IMR-90 (cell line): ENCODE measurements around the gene TRIM46. TPM values are rescaled to one million over a fixed set of nuclear protein-coding genes. Genes with fewer than 3 reads are reported as not detected.

Experiments
- ATAC-seq: fragments of 200-7000 bp; cut with Tn5 transposase; 2 replicates; pipeline ENCODE4 v1.9.1; 2020; ENCODE audit warnings: low read depth, mild to moderate bottlenecking, moderate library complexity
- BruUV-seq: library from RNA; stranded (reverse); fragments of 400-500 nt; replicated peaks from 2 replicates; lab custom pipeline; 2021; lab: Mats Ljungman, UMichigan
- CTCF ChIA-PET: fragments of 300-600 bp; formaldehyde crosslinking; extraction: SDS; loops from one replicate; lab custom pipeline; 2021; ENCODE audit warnings: antibody characterized with exemption; lab: Yijun Ruan, JAX
- POLR2A ChIA-PET: fragments of 300-600 bp; sonication (Branson Sonifier 250); formaldehyde crosslinking; loops from one replicate; lab custom pipeline; 2022; ENCODE audit warnings: antibody characterized with exemption; ENCODE audit not compliant: unreplicated experiment; lab: Charles Lee
- DNase-seq: peaks from one replicate; pipeline ENCODE4 v3.0.0; 2013
- H2AFZ ChIP-seq: replicated peaks from 2 replicates; pipeline ENCODE3; 2013; ENCODE audit warnings: low read length, mild to moderate bottlenecking; ENCODE audit not compliant: poor library complexity
- H2AK5ac ChIP-seq: 2 replicates; pipeline ENCODE4 v1.6.1; 2013; ENCODE audit warnings: low read depth, low read length, inconsistent platforms
- H2AK9ac ChIP-seq: replicated peaks from 2 replicates; pipeline ENCODE3; 2013; ENCODE audit warnings: mild to moderate bottlenecking, low read depth, low read length, moderate library complexity; ENCODE audit not compliant: poor library complexity
- H2BK120ac ChIP-seq: 2 replicates; pipeline ENCODE4 v1.6.1; 2013; ENCODE audit warnings: low read depth, low read length, inconsistent platforms
- H2BK15ac ChIP-seq: 3 replicates; pipeline ENCODE4 v1.6.1; 2013; ENCODE audit warnings: low read depth, low read length, inconsistent platforms
- H2BK20ac ChIP-seq: 2 replicates; pipeline ENCODE4 v1.6.1; 2013; ENCODE audit warnings: low read depth, mild to moderate bottlenecking, inconsistent platforms, low read length, moderate library complexity
- H2BK5ac ChIP-seq: 2 replicates; pipeline ENCODE4 v1.6.1; 2013; ENCODE audit warnings: mild to moderate bottlenecking, low read depth, low read length, inconsistent platforms; ENCODE audit not compliant: poor library complexity, severe bottlenecking
- H3K14ac ChIP-seq: replicated peaks from 2 replicates; pipeline ENCODE4 v1.6.1; 2013; ENCODE audit warnings: low read depth, low read length, inconsistent platforms
- H3K18ac ChIP-seq: 2 replicates; pipeline ENCODE4 v1.6.1; 2013; ENCODE audit warnings: low read depth, low read length, control low read depth
- H3K23ac ChIP-seq: 2 replicates; pipeline ENCODE4 v1.6.1; 2013; ENCODE audit warnings: low read depth, low read length, inconsistent platforms
- H3K27ac ChIP-seq: 2 replicates; pipeline ENCODE4 v1.5.1; 2013; ENCODE audit warnings: mild to moderate bottlenecking, control low read depth, low read length; ENCODE audit not compliant: insufficient read depth
- H3K27me3 ChIP-seq: 2 replicates; pipeline ENCODE4 v1.6.1; 2013; ENCODE audit warnings: low read length; ENCODE audit not compliant: control insufficient read depth, insufficient read depth
- H3K36me3 ChIP-seq: 2 replicates; pipeline ENCODE4 v1.6.1; 2013; ENCODE audit warnings: low read length, mixed read lengths; ENCODE audit not compliant: control insufficient read depth, insufficient read depth
- H3K4ac ChIP-seq: 2 replicates; pipeline ENCODE4 v1.6.1; 2013; ENCODE audit warnings: low read depth, low read length, inconsistent platforms
- H3K4me1 ChIP-seq: 2 replicates; pipeline ENCODE4 v1.6.1; 2013; ENCODE audit warnings: low read length, mixed read lengths; ENCODE audit not compliant: control insufficient read depth, insufficient read depth
- H3K4me2 ChIP-seq: 2 replicates; pipeline ENCODE4 v1.6.1; 2013; ENCODE audit warnings: low read depth, mild to moderate bottlenecking, control low read depth, low read length, moderate library complexity
- H3K4me3 ChIP-seq: 2 replicates; pipeline ENCODE4 v1.5.1; 2013; ENCODE audit warnings: low read depth, mild to moderate bottlenecking, control low read depth, low read length, moderate library complexity; ENCODE audit not compliant: insufficient read depth
- H3K56ac ChIP-seq: 2 replicates; pipeline ENCODE4 v1.6.1; 2013; ENCODE audit warnings: low read length, inconsistent platforms; ENCODE audit not compliant: insufficient read depth; ENCODE audit errors: extremely low read depth
- H3K79me1 ChIP-seq, 2 experiments: 2 replicates each; pipeline ENCODE4 v1.6.1; 2013; ENCODE audit warnings: low read length in 2 of 2, inconsistent platforms in 1 of 2, low read depth in 1 of 2
- H3K9ac ChIP-seq: 2 replicates; pipeline ENCODE4 v1.6.1; 2013; ENCODE audit warnings: low read depth, low read length, control low read depth
- H3K9me1 ChIP-seq: 2 replicates; pipeline ENCODE4 v1.6.1; 2013; ENCODE audit warnings: low read length, inconsistent platforms; ENCODE audit not compliant: insufficient read depth
- H3K9me3 ChIP-seq: 2 replicates; pipeline ENCODE4 v1.6.1; 2013; ENCODE audit warnings: low read length; ENCODE audit not compliant: control insufficient read depth, insufficient read depth
- H4K20me1 ChIP-seq: 2 replicates; pipeline ENCODE4 v1.6.1; 2013; ENCODE audit warnings: low read length, inconsistent platforms; ENCODE audit not compliant: insufficient read depth
- H4K5ac ChIP-seq: 2 replicates; pipeline ENCODE4 v1.6.1; 2013; ENCODE audit warnings: mild to moderate bottlenecking, low read depth, low read length, control low read depth
- H4K8ac ChIP-seq, 2 experiments: 2 replicates each; pipeline ENCODE4 v1.6.1; 2013; ENCODE audit warnings: low read depth in 2 of 2, low read length in 2 of 2, control low read depth in 1 of 2, inconsistent platforms in 1 of 2
- H4K91ac ChIP-seq: 2 replicates; pipeline ENCODE4 v1.6.1; 2013; ENCODE audit warnings: low read depth, low read length, inconsistent platforms; ENCODE audit not compliant: insufficient read depth
- BHLHE40 ChIP-seq: fragments of 150-350 bp; IDR thresholded peaks from 2 replicates; pipeline ENCODE4 v1.6.1; 2016; ENCODE audit warnings: mild to moderate bottlenecking, low read depth, low read length
- CEBPB ChIP-seq: IDR thresholded peaks from 2 replicates; pipeline ENCODE4 v1.6.1; 2012; ENCODE audit warnings: low read depth, low read length, improper control_type of control experiment
- CHD1 ChIP-seq: IDR thresholded peaks from 2 replicates; pipeline ENCODE4 v1.6.1; 2012; ENCODE audit warnings: low read depth, low read length, improper control_type of control experiment
- FOS ChIP-seq: fragments of 150-350 bp; IDR thresholded peaks from 2 replicates; pipeline ENCODE4 v1.6.1; 2016; ENCODE audit warnings: low read depth, low read length
- MAFK ChIP-seq: IDR thresholded peaks from 2 replicates; pipeline ENCODE4 v1.6.1; 2012; ENCODE audit warnings: low read depth, low read length, improper control_type of control experiment
- MAZ ChIP-seq: IDR thresholded peaks from 2 replicates; pipeline ENCODE4 v1.6.1; 2012; ENCODE audit warnings: low read depth, mild to moderate bottlenecking, low read length, improper control_type of control experiment, moderate library complexity, borderline replicate concordance
- MXI1 ChIP-seq: IDR thresholded peaks from 2 replicates; pipeline ENCODE4 v1.6.1; 2012; ENCODE audit warnings: low read depth, mild to moderate bottlenecking, low read length, moderate library complexity, borderline replicate concordance
- NFE2L2 ChIP-seq: fragments of 150-350 bp; IDR thresholded peaks from 2 replicates; pipeline ENCODE4 v1.6.1; 2016; ENCODE audit warnings: low read depth, mild to moderate bottlenecking, low read length
- POLR2A ChIP-seq: IDR thresholded peaks from 2 replicates; pipeline ENCODE4 v1.6.1; 2012; ENCODE audit warnings: mild to moderate bottlenecking, low read depth, low read length
- RAD21 ChIP-seq: IDR thresholded peaks from 2 replicates; pipeline ENCODE4 v1.6.1; 2012; ENCODE audit warnings: low read length, improper control_type of control experiment
- RCOR1 ChIP-seq: IDR thresholded peaks from 2 replicates; pipeline ENCODE4 v1.6.1; 2012; ENCODE audit warnings: mild to moderate bottlenecking, low read length, improper control_type of control experiment; ENCODE audit not compliant: insufficient replicate concordance
- RFX5 ChIP-seq: IDR thresholded peaks from 2 replicates; pipeline ENCODE4 v1.8.0; 2012; ENCODE audit warnings: low read depth, mild to moderate bottlenecking, low read length, moderate library complexity
- SMC3 ChIP-seq: fragments of 150-350 bp; IDR thresholded peaks from 2 replicates; pipeline ENCODE4 v1.6.1; 2016; ENCODE audit warnings: low read depth, mild to moderate bottlenecking, antibody characterized with exemption, low read length, moderate library complexity
- WGBS, 2 experiments: methylation state at CpG; one replicate each; pipeline versions ENCODE4 v1.1.5 to v1.1.7; 2013; ENCODE audit warnings: missing lambda C conversion rate in 2 of 2; ENCODE audit not compliant: insufficient read length in 1 of 2; ENCODE audit errors: extremely low coverage in 2 of 2; 5-methylcytosine and 5-hydroxymethylcytosine counted together
- dilution Hi-C: fragments of 300-500 bp; cut with HindIII; formaldehyde crosslinking; loops from one replicate; pipeline ENCODE4 v1.14.3; 2018; ENCODE audit warnings: low sequenced_read_pairs; ENCODE audit not compliant: unreplicated experiment
- in situ Hi-C: fragments of 300-500 bp; cut with MboI; formaldehyde crosslinking; loops from 3 replicates; pipeline ENCODE4 v1.14.3; 2019; ENCODE audit warnings: low sequenced_read_pairs, inconsistent platforms, mixed read lengths
- intact Hi-C: fragments of 100-400 bp; cut with micrococcal nuclease; formaldehyde crosslinking; loops from 2 replicates; pipeline ENCODE4 v1.10.0; 2022
- polyA plus RNA-seq, 3 experiments: library from polyadenylated mRNA; depleted of rRNA; stranded (reverse); fragments of >200 nt; gene quantifications; 2 replicates each; pipeline ENCODE4 v1.2.3, GENCODE V29; 2012; ENCODE audit warnings: low replicate concordance in 1 of 3
- total RNA-seq: library from RNA; depleted of rRNA; stranded (reverse); fragments of >200 nt; gene quantifications from 2 replicates; pipeline ENCODE4 v1.2.3, GENCODE V29; 2012
- TF ChIP-seq, protein P1 (sequence below): fragments of 150-350 bp; IDR thresholded peaks from 2 replicates; pipeline ENCODE4 v1.6.1; 2016; ENCODE audit warnings: low read depth, mild to moderate bottlenecking, low read length, moderate library complexity, borderline replicate concordance
- TF ChIP-seq, protein P2 (sequence below): fragments of 150-350 bp; IDR thresholded peaks from 2 replicates; pipeline ENCODE4 v1.6.1; 2017; ENCODE audit warnings: mild to moderate bottlenecking, antibody characterized with exemption, low read length, low read depth
- TF ChIP-seq, protein P3 (sequence below): conservative IDR thresholded peaks from 2 replicates; pipeline ENCODE4 v1.5.1; 2012; ENCODE audit warnings: mild to moderate bottlenecking, low read depth, low read length, improper control_type of control experiment

TRIM46 gene
- total and polyA plus RNA-seq, 2 of the 4 experiments (the other 2 are of a cell fraction), result 2.3 to 6.2 TPM

DNA sequence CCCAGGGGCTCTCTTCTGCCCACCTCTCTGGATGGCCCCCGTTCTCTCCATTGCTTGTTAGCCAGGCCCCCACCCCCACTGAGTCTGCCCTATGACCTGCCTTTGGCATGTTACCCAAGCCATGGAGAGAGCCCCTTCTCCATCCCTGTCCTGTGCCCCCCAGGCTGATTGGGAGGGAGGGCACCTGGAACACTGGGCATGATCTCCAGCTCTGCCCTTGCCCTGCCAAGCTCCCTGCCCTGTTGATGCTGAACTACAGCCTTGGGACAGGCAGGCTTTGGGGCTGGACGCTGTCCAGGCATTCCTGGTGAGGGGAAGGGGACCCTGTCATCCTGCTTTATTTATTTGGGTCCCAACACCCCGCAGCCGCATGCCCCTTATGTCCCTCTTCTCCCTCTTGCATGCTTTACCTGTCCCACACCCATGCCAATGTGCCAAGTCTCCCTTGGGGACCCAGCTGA is 10.7 kb downstream of the TRIM46 start:
- Histone ChIP-seq H3K9me1 (no peaks in the 10 kb centered on the region), H4K91ac (no peak overlapping the region), H2AK9ac (no peak overlapping the region), H4K20me1 (no peaks in the 10 kb centered on the region), H2AFZ (peak overlapping the region; percentile 21), H3K9me3 (no peaks in the 10 kb centered on the region), H3K27me3 (no peaks in the 10 kb centered on the region), H3K56ac (no peak overlapping the region), H2AK5ac (no peak overlapping the region), H2BK20ac (no peak overlapping the region), H3K18ac (no peak overlapping the region), H3K36me3 (peaks cover 20% of the 10 kb centered on the region), H4K5ac (no peak overlapping the region), H3K4me1 (no peaks in the 10 kb centered on the region), H3K4me3 (no peak overlapping the region), H3K23ac (no peak overlapping the region), H2BK120ac (no peak overlapping the region), H2BK15ac (no peak overlapping the region), H3K27ac (no peak overlapping the region), H2BK5ac (no peak overlapping the region), H4K8ac (no peak overlapping the region), H3K14ac (no peak overlapping the region), H3K4ac (no peak overlapping the region), H3K4me2 (no peak overlapping the region), H3K9ac (no peak overlapping the region), H3K79me1 (no peaks in the 10 kb centered on the region)
- WGBS, 2 experiments, result no CpG with 5 or more reads among the region's 4 CpGs
- ChIA-PET CTCF (interaction anchor here (1.2 kb wide), 1 partner anchor 9 kb away, joined by 4 read pairs; no protein-coding TSS in a partner anchor), POLR2A (no interaction called here)
- BruUV-seq, result no TSS peak
- in situ Hi-C loops, result no loop called here
- no peak for ATAC-seq
- intact Hi-C loops, result no loop called here
- TF ChIP-seq RFX5 (no peak), NFE2L2 (no peak), CEBPB (no peak), SMC3 (no peak), BHLHE40 (no peak), MAFK (no peak), MXI1 (no peak), FOS (no peak), RAD21 (no peak), MAZ (no peak), CHD1 (no peak), POLR2A (no peak), RCOR1 (no peak)
- TF ChIP-seq, protein P1, sequence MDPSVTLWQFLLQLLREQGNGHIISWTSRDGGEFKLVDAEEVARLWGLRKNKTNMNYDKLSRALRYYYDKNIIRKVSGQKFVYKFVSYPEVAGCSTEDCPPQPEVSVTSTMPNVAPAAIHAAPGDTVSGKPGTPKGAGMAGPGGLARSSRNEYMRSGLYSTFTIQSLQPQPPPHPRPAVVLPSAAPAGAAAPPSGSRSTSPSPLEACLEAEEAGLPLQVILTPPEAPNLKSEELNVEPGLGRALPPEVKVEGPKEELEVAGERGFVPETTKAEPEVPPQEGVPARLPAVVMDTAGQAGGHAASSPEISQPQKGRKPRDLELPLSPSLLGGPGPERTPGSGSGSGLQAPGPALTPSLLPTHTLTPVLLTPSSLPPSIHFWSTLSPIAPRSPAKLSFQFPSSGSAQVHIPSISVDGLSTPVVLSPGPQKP, result no peak
- TF ChIP-seq, protein P2, sequence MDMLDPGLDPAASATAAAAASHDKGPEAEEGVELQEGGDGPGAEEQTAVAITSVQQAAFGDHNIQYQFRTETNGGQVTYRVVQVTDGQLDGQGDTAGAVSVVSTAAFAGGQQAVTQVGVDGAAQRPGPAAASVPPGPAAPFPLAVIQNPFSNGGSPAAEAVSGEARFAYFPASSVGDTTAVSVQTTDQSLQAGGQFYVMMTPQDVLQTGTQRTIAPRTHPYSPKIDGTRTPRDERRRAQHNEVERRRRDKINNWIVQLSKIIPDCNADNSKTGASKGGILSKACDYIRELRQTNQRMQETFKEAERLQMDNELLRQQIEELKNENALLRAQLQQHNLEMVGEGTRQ, result no peak
- TF ChIP-seq, protein P3, sequence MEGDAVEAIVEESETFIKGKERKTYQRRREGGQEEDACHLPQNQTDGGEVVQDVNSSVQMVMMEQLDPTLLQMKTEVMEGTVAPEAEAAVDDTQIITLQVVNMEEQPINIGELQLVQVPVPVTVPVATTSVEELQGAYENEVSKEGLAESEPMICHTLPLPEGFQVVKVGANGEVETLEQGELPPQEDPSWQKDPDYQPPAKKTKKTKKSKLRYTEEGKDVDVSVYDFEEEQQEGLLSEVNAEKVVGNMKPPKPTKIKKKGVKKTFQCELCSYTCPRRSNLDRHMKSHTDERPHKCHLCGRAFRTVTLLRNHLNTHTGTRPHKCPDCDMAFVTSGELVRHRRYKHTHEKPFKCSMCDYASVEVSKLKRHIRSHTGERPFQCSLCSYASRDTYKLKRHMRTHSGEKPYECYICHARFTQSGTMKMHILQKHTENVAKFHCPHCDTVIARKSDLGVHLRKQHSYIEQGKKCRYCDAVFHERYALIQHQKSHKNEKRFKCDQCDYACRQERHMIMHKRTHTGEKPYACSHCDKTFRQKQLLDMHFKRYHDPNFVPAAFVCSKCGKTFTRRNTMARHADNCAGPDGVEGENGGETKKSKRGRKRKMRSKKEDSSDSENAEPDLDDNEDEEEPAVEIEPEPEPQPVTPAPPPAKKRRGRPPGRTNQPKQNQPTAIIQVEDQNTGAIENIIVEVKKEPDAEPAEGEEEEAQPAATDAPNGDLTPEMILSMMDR, result no peak
- no peak for DNase-seq
- dilution Hi-C loops, result no loop called here
